GM18951 (cell line): ENCODE results near the gene PLD4.

ENCODE experiments used
- POLR2A ChIP-seq: IDR thresholded peaks from 4 replicates; pipeline ENCODE4 v1.6.1; 2011; ENCODE audit warnings: mild to moderate bottlenecking; ENCODE audit not compliant: insufficient read length, insufficient read depth; ENCODE audit errors: extremely low read depth
- in situ Hi-C: fragments of 300-500 bp; cut with MboI; formaldehyde crosslinking; loops from one replicate; pipeline ENCODE4 v1.12.0; 2022; ENCODE audit warnings: low sequenced_read_pairs, mixed read lengths, inconsistent platforms; ENCODE audit not compliant: unreplicated experiment

The PLD4 gene

GRCh38 chr14:104891121-104891551 is 33.5 kb upstream of the PLD4 start:
- no peak for TF ChIP-seq POLR2A
- in situ Hi-C loops, result no loop called here

GRCh38 chr14:104891664-104892530 is 32.8 kb upstream of the PLD4 start:
- no peak for TF ChIP-seq POLR2A
- in situ Hi-C loops, result no loop called here

- in situ Hi-C loops, result no loop called here
These were observed 31.9 kb upstream of the PLD4 start for GRCh38 chr14:104892531-104893434.

GRCh38 chr14:104893435-104894207 is 31.1 kb upstream of the PLD4 start:
- TF ChIP-seq POLR2A, result no peak
- in situ Hi-C loops, result no loop called here

More at GRCh38 chr14:104892531-104893434, 31.9 kb upstream of the PLD4 start:
- no peak for TF ChIP-seq POLR2A

GRCh38 chr14:104894331-104895206 is 30.1 kb upstream of the PLD4 start:
- TF ChIP-seq POLR2A, result no peak

GRCh38 chr14:104895207-104895785 is 29.4 kb upstream of the PLD4 start:
- no peak for TF ChIP-seq POLR2A
- in situ Hi-C loops, result no loop called here

More at GRCh38 chr14:104894331-104895206, 30.1 kb upstream of the PLD4 start:
- in situ Hi-C loops, result no loop called here

DNA sequence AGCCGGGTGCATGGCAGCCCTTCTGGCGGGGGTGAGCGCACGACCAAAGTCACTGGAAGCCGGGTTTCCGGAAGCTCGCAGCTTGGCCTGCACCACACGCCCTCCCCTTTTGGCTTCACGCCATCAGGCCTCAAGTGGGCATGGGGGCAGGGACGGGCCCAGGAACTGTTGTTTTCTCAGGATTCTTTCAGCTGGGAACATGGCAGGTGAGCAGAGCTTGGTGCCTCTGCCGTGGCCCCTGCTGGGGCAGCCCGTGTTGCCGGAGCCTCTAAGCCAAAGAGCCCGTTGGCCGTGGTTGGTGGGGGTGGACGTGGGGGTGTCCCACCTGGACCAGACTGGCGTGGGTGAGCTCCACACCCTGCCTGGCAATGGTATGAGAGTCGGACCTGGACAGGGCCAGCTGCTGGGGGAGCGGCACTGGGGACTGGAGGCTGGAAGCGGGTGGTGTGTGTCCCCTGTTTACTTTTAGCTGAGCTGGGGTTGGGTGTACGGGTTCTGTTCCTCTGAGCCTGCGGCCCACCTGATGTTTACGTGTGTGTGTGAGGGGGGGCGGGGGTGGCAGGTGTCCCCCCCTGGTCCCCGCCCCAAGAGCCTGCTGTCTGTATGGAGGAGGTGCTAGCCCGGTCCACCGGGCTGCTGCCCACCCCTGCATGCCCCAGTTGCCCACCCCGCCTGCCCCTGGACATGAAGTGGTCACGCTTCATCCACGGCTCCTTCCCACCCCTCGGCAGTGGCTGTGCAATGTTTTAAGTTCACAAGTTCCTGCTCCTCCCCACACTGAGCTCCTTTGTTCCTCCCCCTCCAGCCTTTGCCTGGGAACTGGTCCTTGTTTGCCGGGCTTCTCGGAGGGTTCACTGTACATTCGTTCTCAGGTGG is 28.7 kb upstream of the PLD4 start:
- in situ Hi-C loops, result no loop called here
- no peak for TF ChIP-seq POLR2A

DNA sequence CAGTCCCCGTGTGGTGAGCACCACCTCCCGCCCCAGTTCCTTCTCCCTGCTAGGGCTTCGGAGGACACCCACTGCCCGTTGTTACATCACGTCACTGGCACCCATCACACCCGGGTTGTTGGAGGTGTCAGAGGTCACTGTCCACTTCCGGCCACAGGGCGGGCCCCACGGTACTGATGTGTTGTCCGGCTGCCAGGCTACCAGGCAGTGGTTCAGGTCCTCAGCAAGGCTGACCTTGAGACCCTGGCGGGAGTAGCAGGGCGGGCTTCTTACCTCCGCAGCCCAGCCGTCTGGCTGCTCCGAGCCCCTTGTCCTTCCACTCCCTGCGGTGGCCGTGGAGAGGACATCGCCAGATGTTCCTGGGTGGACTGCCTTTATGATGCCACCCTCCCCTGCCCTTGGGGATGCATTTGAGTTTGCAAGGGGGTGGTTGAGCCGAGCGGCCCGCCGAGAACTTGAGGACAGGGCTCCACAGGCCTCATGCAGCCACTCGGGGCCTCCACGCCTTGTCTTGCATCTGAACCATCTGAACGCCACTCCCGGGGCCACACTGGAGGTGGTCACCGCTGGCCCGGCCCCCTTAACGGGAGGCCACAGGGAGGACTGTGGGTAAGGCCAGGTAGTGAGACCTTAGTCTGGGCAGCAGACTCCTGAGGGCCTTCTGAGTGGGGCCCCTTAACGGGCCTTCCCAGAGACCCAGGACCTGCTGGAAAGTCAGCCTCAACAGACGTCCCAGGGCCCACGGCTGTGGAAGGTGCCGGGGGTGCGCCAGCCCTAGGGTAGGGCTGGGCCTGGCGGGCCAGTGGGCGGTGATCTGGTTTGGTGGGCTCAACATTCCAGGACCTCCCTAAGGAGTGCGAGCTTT is 27.1 kb upstream of the PLD4 start:
- TF ChIP-seq POLR2A, result no peak
- in situ Hi-C loops, result no loop called here

- no peak for TF ChIP-seq POLR2A
- in situ Hi-C loops, result no loop called here
These were observed 26.5 kb upstream of the PLD4 start for GRCh38 chr14:104898195-104898558.

DNA sequence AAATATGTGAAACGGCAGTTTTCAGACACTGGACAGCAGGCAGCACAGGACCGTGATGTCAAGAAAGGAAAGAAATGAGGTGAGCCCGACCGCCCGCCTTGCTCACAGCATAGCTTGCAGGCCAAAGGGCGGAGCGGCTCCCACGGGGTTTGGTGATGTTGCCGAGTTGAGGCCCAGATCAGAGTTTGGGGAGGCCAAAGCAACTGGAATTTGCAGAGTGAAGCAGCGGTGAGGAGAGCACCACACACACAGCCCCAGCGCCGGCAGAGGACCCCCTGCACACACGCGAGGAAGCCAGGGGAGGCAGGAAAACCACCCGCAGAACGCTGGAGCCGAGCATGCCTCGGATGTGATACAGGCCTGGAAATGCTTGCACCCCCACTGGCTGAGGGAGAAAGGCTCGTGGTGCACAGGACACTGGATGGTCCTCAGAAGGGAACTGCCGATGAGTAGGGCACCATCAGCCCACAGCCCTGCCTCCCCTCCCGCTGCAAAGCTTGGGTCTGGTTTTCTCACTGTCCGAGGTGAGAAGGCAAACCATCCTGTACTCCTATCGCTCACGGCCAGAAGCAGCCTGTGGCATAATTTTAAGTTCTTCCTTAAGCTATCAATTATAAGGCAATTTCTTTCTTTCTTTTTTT is 25.7 kb upstream of the PLD4 start:
- no peak for TF ChIP-seq POLR2A
- in situ Hi-C loops, result no loop called here

DNA sequence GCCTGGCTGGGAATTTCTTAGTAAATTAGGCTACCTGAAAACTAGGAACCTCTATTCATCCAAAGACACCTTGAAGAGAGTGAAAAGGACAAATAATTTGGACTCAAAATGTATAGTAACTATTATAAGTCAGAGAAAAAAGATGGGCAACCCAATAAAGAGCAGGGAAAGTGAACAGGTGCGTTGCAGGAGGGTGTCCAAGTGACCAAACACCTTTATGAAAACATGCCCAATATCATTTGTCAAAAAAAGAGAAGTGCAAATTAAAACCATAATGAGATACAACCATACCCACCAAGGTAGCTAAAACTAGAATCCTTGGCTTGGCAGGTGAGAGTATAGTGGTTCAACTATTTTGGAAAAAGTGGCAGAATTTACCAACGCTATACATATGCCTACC is 24.9 kb upstream of the PLD4 start:
- no peak for TF ChIP-seq POLR2A
- in situ Hi-C loops, result no loop called here
